Stimulated activated CD8-positive, alpha-beta memory T cell treated with anti-CD3 and anti-CD28 coated beads, Interleukin-15, amount 100 ng/mL, for 48 hours (primary cell): Measurements from ENCODE around the gene RPUSD1.
"Not testable (repeated sequence)": the region's sequence is repeated elsewhere in the genome, so short reads cannot be mapped to it uniquely, and the experiment has no call there.

ENCODE experiments used
- DNase-seq, 2 donors: peaks; one replicate each; pipeline ENCODE4 v3.0.0-alpha.2; 2020; ENCODE audit warnings: low read depth in 2 of 2

RPUSD1 gene

DNA sequence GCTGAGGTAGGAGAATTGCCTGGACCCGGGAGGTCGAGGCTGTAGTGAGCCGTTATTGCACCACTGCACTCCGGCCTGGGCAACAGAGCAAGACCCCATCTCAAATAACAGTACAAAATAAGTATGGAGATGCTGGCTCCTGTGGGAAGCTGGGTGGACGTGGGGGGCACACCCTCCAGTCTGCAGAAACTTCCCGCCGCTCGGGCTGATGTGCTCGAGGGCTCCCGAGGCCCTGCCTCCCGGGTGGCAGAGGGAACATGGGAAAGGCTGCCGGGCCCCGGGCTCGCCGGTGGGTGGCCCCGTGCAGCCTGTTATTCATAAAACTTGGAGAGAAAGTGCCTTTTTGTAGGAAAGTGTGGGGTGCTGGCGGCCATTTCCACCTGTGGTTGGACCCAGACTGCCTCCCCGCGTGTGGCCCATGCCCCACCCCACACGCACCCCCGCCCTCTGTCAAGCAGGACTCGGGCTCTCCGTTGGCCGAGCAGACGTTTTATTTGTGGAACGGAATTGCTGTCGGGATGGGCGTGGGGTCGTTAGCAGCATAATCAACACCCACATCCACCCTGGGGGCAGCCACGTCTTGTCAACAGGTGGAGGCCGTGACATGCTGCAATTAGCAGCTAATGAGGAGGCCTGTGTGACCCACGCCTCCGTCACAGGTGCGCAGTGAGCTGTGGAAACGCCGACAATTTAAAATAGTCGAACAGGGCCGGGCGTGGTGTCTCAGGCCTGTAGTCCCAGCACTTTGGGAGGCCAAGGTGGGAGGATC, 40.0 kb downstream of the RPUSD1 start:
- no peak for DNase-seq

DNA sequence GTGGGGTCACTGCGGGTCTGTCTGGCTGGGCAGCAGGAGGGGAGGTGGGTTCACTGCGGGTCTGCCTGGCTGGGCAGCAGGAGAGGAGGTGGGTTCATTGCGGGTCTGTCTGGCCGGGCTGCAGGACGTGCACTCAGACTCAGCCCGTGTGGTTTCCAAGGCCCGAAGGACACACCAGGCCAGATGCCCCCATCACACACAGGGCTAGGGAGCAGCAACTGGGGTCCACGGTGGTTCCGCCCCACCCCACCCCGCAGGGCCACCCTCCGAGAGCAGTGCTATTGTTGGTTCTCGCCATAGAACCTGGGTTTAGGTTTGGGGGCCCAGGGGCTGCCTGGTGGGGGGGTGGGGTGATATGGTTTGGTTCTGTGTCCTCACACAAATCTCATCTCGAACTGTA, 41.5 kb downstream of the RPUSD1 start:
- no peak for DNase-seq

- no peak for DNase-seq
These were observed 42.4 kb downstream of the RPUSD1 start for GRCh38 chr16:745739-746138.

DNA sequence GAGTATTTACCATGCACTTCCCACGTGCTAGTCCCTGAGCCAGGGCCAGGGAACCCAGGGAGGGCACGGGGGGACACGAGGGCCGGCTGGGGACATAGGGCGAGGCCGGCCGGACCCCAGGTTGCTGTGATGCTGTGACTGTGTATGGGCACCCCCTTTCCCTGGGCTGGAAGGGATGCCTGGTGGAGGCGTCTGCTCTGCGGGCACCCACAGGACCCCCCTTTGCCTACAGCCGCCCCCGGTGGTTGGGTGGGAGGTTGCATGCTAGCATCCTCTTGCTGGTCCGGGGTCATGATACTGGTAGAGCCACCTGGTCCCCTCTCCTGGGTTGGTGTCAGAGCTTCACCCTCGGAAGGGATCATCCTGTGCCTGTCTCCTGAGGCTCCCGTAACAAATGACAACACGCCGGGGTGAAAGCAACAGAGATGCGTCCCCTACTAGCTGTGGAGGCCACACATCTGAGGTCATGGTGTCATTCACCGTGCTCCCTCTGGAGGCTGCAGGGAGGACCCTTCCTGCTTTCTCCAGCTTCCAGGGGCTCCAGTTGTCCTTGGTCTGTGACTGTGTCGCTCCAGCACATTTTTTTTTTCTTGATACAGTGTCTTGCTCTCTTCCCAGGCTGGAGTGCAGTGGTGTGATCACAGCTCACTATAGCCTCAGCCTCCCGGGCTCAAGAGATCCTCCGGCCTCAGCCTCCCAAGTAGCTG, 44.2 kb downstream of the RPUSD1 start:
- DNase-seq, result no peak

GRCh38 chr16:742894-743293, 45.3 kb downstream of the RPUSD1 start:
- not testable (repeated sequence) for DNase-seq

- DNase-seq, result no peak
These were observed 46.1 kb downstream of the RPUSD1 start for GRCh38 chr16:741986-742629.

GRCh38 chr16:740764-741505, 47.2 kb downstream of the RPUSD1 start, which contains the start of gene CIAO3:
Gene CIAO3 (minus strand): TSS chr16:740997. CDS start chr16:740985, 12 bp downstream.
- DNase-seq, result peak; percentile 88 to 90

GRCh38 chr16:740459-740763, 47.8 kb downstream of the RPUSD1 start:
- no peak for DNase-seq

GRCh38 chr16:739560-740458, 48.4 kb downstream of the RPUSD1 start:
- DNase-seq, result no peak

- no peak for DNase-seq
These were observed 51.2 kb downstream of the RPUSD1 start for GRCh38 chr16:736936-737481.

DNA sequence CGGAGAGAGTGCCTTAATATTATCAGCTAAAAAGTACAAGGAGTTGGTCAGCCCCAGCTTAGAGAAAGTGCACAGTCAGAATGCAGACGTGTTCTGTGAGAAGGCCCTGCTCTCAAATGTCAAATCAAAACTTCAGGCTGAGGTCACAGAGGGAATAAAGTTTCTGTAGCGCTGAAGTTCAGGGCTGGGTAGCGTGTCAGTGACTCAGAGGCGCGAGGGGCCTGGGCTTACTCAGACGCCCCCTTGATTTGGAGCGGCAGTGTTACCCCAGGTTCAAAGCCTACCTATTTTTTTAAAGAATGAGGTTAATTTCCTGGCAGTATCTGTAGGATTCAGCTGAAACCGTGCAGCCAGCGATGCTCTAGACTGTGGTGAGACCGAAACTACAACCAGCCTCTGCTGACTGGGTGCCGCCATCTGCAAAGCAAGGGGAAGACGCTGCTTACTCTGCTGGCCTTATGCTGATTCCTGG, 52.2 kb downstream of the RPUSD1 start:
- DNase-seq, result peak; percentile 71 to 81

- no peak for DNase-seq
These were observed 53.0 kb downstream of the RPUSD1 start for GRCh38 chr16:734981-735881.
